Upper lobe of left lung (tissue), 6 donors: ENCODE results near the gene RABL6. TPM values are rescaled to one million over a fixed set of nuclear protein-coding genes. Genes with fewer than 3 reads are reported as not detected.

Source experiments
- ATAC-seq, 2 donors: fragments of 200-7000 bp; cut with Tn5 transposase; one replicate each; pipeline ENCODE4 v1.9.1; 2022; ENCODE audit warnings: mild to moderate bottlenecking in 2 of 2, moderate library complexity in 2 of 2; ENCODE audit not compliant: low FRiP score in 2 of 2
- DNase-seq, 2 donors: peaks; one replicate each; pipeline ENCODE4 v3.0.0-alpha.2; 2019 to 2020
- H3K27ac ChIP-seq, 4 donors: fragments of 200-600 bp; sonication (generic); one replicate each; pipeline ENCODE4 v1.5.1; 2016 to 2019
- H3K27me3 ChIP-seq, 4 donors: fragments of 200-600 bp; sonication (generic); one replicate each; pipeline ENCODE4 v1.5.1; 2017 to 2019
- H3K36me3 ChIP-seq, 4 donors: fragments of 200-600 bp; sonication (generic); one replicate each; pipeline ENCODE4 v1.5.1; 2016 to 2019
- H3K4me1 ChIP-seq, 4 donors: fragments of 200-600 bp; sonication (generic); one replicate each; pipeline ENCODE4 v1.5.1; 2018 to 2019
- H3K4me3 ChIP-seq, 4 donors: fragments of 200-600 bp; sonication (generic); one replicate each; pipeline ENCODE4 v1.5.1; 2017 to 2019; ENCODE audit warnings: mild to moderate bottlenecking in 2 of 4, moderate library complexity in 1 of 4
- H3K9me3 ChIP-seq, 4 donors: fragments of 200-600 bp; sonication (generic); one replicate each; pipeline ENCODE4 v1.5.1; 2018 to 2019
- EP300 ChIP-seq, 4 donors: sonication (generic); formaldehyde crosslinking; IDR thresholded peaks; one replicate each; pipeline ENCODE4 v1.5.1; 2017; ENCODE audit warnings: antibody characterized with exemption in 4 of 4, control low read depth in 2 of 4
- POLR2A ChIP-seq, 4 donors: fragments of 450-650 bp; IDR thresholded peaks; one replicate each; pipeline ENCODE4 v1.5.1; 2016 to 2017; ENCODE audit warnings: antibody characterized with exemption in 4 of 4, mild to moderate bottlenecking in 2 of 4
- POLR2AphosphoS5 ChIP-seq, 2 donors: sonication (generic); formaldehyde crosslinking; IDR thresholded peaks; one replicate each; pipeline ENCODE4 v1.5.1; 2017; ENCODE audit warnings: antibody characterized with exemption in 2 of 2
- WGBS, 2 donors: methylation state at CpG; one replicate each; pipeline ENCODE4 v1.1.5; 2017 to 2018; 5-methylcytosine and 5-hydroxymethylcytosine counted together
- total RNA-seq, 6 donors: library from RNA; depleted of rRNA in 4 of 6; stranded (reverse); fragments of >200 nt in 4 of 6; gene quantifications; one replicate each; pipeline versions ENCODE4 v1.1.0 to v1.2.1, GENCODE V29; 2016 to 2021
- TF ChIP-seq, protein P1 (sequence below), 6 experiments: fragments of 450-650 bp in 4 of 6; fragments of 200-600 bp in 2 of 6; sonication (generic) in 2 of 6; IDR thresholded peaks; one replicate each; pipeline ENCODE4 v1.5.1; 2016 to 2019; ENCODE audit warnings: antibody characterized with exemption in 6 of 6
- donor health status: DM: no; HTN: no; CAD: no; lungs with moderate emphysema.
- donor health status: DM: no; HTN: yes; CAD: no; lungs with severe emphysema.

The RABL6 gene
- total RNA-seq, 6 donors from 2014 or later = 47.2 to 128 (median 78.9) TPM

DNA sequence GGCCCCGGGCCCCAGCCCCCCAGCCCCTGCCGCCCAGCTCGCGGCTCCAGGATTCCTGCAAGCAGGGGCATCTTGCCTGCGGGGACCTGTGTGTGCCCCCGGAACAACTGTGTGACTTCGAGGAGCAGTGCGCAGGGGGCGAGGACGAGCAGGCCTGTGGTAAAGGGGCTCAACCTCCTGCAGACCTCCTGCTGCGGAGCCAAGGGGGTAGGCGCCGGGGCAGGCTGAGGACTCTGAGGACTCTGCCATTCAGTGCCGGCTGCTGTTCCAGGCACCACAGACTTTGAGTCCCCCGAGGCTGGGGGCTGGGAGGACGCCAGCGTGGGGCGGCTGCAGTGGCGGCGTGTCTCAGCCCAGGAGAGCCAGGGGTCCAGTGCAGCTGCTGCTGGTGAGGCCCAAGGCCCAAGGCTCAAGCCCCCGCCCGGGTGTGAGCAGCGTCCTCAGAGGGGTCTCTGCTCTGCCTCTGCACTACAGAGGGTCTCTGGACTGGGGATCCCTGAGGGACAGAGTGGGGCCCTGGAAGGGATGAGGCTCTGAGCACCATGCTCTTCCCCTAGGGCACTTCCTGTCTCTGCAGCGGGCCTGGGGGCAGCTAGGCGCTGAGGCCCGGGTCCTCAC lies 47.8 kb downstream of the RABL6 start:
- TF ChIP-seq POLR2A (IDR thresholded peaks at IDR 0.05) = no peak
- no peak for TF ChIP-seq POLR2AphosphoS5 (IDR thresholded peaks at IDR 0.05)
- TF ChIP-seq, protein P1, sequence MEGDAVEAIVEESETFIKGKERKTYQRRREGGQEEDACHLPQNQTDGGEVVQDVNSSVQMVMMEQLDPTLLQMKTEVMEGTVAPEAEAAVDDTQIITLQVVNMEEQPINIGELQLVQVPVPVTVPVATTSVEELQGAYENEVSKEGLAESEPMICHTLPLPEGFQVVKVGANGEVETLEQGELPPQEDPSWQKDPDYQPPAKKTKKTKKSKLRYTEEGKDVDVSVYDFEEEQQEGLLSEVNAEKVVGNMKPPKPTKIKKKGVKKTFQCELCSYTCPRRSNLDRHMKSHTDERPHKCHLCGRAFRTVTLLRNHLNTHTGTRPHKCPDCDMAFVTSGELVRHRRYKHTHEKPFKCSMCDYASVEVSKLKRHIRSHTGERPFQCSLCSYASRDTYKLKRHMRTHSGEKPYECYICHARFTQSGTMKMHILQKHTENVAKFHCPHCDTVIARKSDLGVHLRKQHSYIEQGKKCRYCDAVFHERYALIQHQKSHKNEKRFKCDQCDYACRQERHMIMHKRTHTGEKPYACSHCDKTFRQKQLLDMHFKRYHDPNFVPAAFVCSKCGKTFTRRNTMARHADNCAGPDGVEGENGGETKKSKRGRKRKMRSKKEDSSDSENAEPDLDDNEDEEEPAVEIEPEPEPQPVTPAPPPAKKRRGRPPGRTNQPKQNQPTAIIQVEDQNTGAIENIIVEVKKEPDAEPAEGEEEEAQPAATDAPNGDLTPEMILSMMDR (IDR thresholded peaks at IDR 0.05) = no peak
- no peak for TF ChIP-seq EP300 (IDR thresholded peaks at IDR 0.05)
- Histone ChIP-seq H3K27ac (no peak overlapping the region), H3K27me3 (no peaks in the 10 kb centered on the region), H3K4me3 (no peak overlapping the region), H3K9me3 (no peaks in the 10 kb centered on the region), H3K4me1 (peaks cover 2 to 23% (median 10%) of the 10 kb centered on the region in 4 donors), H3K36me3 (peaks cover 0 to 16% (median 7%) of the 10 kb centered on the region in 4 donors)
- no peak for ATAC-seq
- peak in 1 of 2 donors; percentile 83 for DNase-seq
- 79% methylated on average over 23 of the region's 26 CpGs; no CpG with 5 or more reads in 1 of the 2 donors for WGBS, 2 donors

GRCh38 chr9:136856079-136856476 lies 48.3 kb downstream of the RABL6 start:
- peak in 1 of 2 donors; percentile 81 for DNase-seq
- TF ChIP-seq POLR2A (IDR thresholded peaks at IDR 0.05) = no peak
- TF ChIP-seq EP300 (IDR thresholded peaks at IDR 0.05) = no peak
- no peak for TF ChIP-seq POLR2AphosphoS5 (IDR thresholded peaks at IDR 0.05)
- TF ChIP-seq, protein P1 (IDR thresholded peaks at IDR 0.05) = no peak
- no peak overlapping the region for H3K4me3 ChIP-seq
- H3K9me3 ChIP-seq = no peaks in the 10 kb centered on the region
- H3K36me3 ChIP-seq = peaks cover 0 to 16% (median 7%) of the 10 kb centered on the region in 4 donors
- WGBS, 2 donors = 58 to 74% methylated on average over 8 to 15 of the region's 15 CpGs
- no peaks in the 10 kb centered on the region for H3K27me3 ChIP-seq
- no peak overlapping the region for H3K27ac ChIP-seq
- peaks cover 0 to 19% (median 7%) of the 10 kb centered on the region in 4 donors for H3K4me1 ChIP-seq
- no peak for ATAC-seq

DNA sequence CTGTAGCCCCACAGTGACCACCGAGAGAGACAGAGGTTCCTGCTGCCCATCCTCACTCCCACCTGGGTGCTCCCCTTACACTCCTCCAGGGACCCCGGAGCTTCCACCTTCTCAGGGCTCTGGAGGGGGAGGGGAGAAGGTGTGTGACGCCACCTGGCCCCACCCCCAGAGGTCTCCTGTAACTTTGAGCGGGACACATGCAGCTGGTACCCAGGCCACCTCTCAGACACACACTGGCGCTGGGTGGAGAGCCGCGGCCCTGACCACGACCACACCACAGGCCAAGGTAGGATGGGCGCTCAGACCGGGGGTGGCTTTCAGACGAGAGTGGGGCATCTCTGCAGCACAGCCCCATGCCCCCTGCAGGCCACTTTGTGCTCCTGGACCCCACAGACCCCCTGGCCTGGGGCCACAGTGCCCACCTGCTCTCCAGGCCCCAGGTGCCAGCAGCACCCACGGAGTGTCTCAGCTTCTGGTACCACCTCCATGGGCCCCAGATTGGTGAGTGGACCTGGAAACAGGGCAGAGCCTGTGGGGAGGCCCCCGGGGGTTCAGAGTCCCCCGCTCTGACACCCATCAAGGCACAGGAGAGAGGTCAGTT lies 48.9 kb downstream of the RABL6 start:
- no peak for TF ChIP-seq EP300 (IDR thresholded peaks at IDR 0.05)
- no peak for TF ChIP-seq POLR2A (IDR thresholded peaks at IDR 0.05)
- TF ChIP-seq POLR2AphosphoS5 (IDR thresholded peaks at IDR 0.05) = no peak
- TF ChIP-seq, protein P1 (IDR thresholded peaks at IDR 0.05) = no peak
- H3K27ac ChIP-seq = no peak overlapping the region
- H3K27me3 ChIP-seq = no peaks in the 10 kb centered on the region
- DNase-seq = peak in 1 of 2 donors; percentile 71
- peaks cover 0 to 19% (median 7%) of the 10 kb centered on the region in 4 donors for H3K4me1 ChIP-seq
- H3K9me3 ChIP-seq = no peaks in the 10 kb centered on the region
- H3K4me3 ChIP-seq = no peak overlapping the region
- ATAC-seq = no peak
- 78 to 100% methylated on average over 2 to 13 of the region's 14 CpGs for WGBS, 2 donors
- peaks cover 2 to 16% (median 11%) of the 10 kb centered on the region in 4 donors for H3K36me3 ChIP-seq

DNA sequence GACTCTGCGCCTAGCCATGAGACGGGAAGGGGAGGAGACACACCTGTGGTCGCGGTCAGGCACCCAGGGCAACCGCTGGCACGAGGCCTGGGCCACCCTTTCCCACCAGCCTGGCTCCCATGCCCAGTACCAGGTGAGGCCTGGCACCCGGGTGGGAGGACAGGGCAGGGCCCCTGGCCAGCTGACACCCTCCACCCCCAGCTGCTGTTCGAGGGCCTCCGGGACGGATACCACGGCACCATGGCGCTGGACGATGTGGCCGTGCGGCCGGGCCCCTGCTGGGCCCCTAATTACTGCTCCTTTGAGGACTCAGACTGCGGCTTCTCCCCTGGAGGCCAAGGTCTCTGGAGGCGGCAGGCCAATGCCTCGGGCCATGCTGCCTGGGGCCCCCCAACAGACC lies 49.4 kb downstream of the RABL6 start:
- Histone ChIP-seq H3K27me3 (no peaks in the 10 kb centered on the region), H3K9me3 (no peaks in the 10 kb centered on the region), H3K27ac (no peak overlapping the region), H3K4me1 (peaks cover 0 to 19% (median 7%) of the 10 kb centered on the region in 4 donors), H3K36me3 (peaks cover 2 to 22% (median 16%) of the 10 kb centered on the region in 4 donors), H3K4me3 (no peak overlapping the region)
- DNase-seq (peak in 1 of 2 donors; percentile 84), ATAC-seq (no peak)
- WGBS, 2 donors = 83 to 91% methylated on average over 2 to 19 of the region's 19 CpGs
- TF ChIP-seq POLR2AphosphoS5 (IDR thresholded peaks at IDR 0.05) = no peak

DNA sequence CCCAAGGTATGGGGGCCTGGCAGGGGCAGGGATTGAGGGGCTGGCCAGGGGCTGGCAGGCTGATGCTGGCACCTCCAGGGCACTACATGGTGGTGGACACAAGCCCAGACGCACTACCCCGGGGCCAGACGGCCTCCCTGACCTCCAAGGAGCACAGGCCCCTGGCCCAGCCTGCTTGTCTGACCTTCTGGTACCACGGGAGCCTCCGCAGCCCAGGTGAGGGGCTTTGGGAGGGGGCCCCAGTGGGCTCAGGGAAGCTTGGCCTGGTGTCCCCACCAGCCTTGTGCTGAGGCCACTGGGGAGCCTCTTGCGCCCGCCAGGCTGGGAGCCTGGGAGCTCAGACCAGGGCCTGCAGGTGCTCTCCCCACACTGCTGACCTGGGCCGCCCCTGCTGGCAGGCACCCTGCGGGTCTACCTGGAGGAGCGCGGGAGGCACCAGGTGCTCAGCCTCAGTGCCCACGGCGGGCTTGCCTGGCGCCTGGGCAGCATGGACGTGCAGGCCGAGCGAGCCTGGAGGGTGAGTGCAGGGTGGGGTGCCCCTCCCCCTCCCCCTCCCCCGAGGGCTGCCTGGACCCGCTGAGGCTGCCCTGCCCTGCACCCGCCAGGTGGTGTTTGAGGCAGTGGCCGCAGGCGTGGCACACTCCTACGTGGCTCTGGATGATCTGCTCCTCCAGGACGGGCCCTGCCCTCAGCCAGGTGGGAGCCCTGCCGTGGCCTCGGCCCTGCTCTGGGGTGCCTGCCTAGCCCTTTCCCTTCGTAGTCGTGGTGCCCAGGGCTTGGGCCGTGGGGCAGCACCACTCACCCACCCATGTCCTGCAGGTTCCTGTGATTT lies 50.0 kb downstream of the RABL6 start:
- Histone ChIP-seq H3K27me3 (no peaks in the 10 kb centered on the region), H3K36me3 (peaks cover 4 to 28% (median 23%) of the 10 kb centered on the region in 4 donors), H3K4me1 (peaks cover 0 to 19% (median 7%) of the 10 kb centered on the region in 4 donors), H3K4me3 (no peak overlapping the region), H3K9me3 (no peaks in the 10 kb centered on the region), H3K27ac (no peak overlapping the region)
- no peak for TF ChIP-seq POLR2AphosphoS5 (IDR thresholded peaks at IDR 0.05)
- TF ChIP-seq POLR2A (IDR thresholded peaks at IDR 0.05) = no peak
- no peak for TF ChIP-seq EP300 (IDR thresholded peaks at IDR 0.05)
- TF ChIP-seq, protein P1 (IDR thresholded peaks at IDR 0.05) = no peak
- peak in 1 of 2 donors; percentile 5 for ATAC-seq
- DNase-seq = peak in 1 of 2 donors; percentile 77
- WGBS, 2 donors = 66 to 90% methylated on average over 7 to 8 of the region's 29 CpGs
